Activated B cell treated with CpG ODN at 0.5 μM for 24 hours (primary cell): ENCODE data around the gene GNB4. TPM values are rescaled to one million over a fixed set of nuclear protein-coding genes. Genes with fewer than 3 reads are reported as not detected.

ENCODE experiments used
- ATAC-seq: fragments of 200-7000 bp; cut with Tn5 transposase; one replicate; pipeline ENCODE4 v1.10.0; 2021; ENCODE audit warnings: low read depth, mild to moderate bottlenecking, moderate library complexity
- CTCF ChIA-PET: fragments of 350-600 bp; sonication (Branson Sonifier 250); formaldehyde crosslinking; loops from one replicate; lab custom pipeline; 2021; ENCODE audit warnings: antibody characterized with exemption; lab: Charles Lee
- POLR2A ChIA-PET: fragments of 350-600 bp; sonication (Branson Sonifier 250); formaldehyde crosslinking; loops from one replicate; lab custom pipeline; 2021; ENCODE audit warnings: antibody characterized with exemption; lab: Charles Lee
- DNase-seq: peaks from one replicate; pipeline ENCODE4 v3.0.0; 2022
- H3K27ac Mint-ChIP-seq: one replicate; pipeline ENCODE4 v1.8.0; 2020; ENCODE audit warnings: mixed read lengths
- H3K27me3 Mint-ChIP-seq: one replicate; pipeline ENCODE4 v1.8.0; 2021; ENCODE audit warnings: mixed read lengths
- H3K36me3 Mint-ChIP-seq: one replicate; pipeline ENCODE4 v1.8.0; 2021; ENCODE audit warnings: low read depth, mixed read lengths
- H3K4me1 Mint-ChIP-seq: one replicate; pipeline ENCODE4 v1.8.0; 2021; ENCODE audit warnings: mixed read lengths
- H3K4me3 Mint-ChIP-seq: one replicate; pipeline ENCODE4 v1.8.0; 2020; ENCODE audit warnings: mild to moderate bottlenecking, mixed read lengths
- H3K9me3 Mint-ChIP-seq: one replicate; pipeline ENCODE4 v1.8.0; 2020; ENCODE audit warnings: mixed read lengths
- intact Hi-C: fragments of 100-400 bp; cut with micrococcal nuclease; formaldehyde crosslinking; loops from one replicate; pipeline ENCODE4 v1.15.1; 2024
- total RNA-seq: library from RNA; stranded (reverse); gene quantifications from 2 replicates; pipeline ENCODE4 v1.2.3, GENCODE V29; 2022
- TF ChIP-seq, protein P1 (sequence below): fragments of 200-600 bp; IDR thresholded peaks from one replicate; pipeline ENCODE4 v1.8.0; 2022; ENCODE audit warnings: antibody characterized with exemption, mild to moderate bottlenecking

GNB4 gene
- total RNA-seq, 1 donor from 2014 or later, result 22.7 TPM

DNA sequence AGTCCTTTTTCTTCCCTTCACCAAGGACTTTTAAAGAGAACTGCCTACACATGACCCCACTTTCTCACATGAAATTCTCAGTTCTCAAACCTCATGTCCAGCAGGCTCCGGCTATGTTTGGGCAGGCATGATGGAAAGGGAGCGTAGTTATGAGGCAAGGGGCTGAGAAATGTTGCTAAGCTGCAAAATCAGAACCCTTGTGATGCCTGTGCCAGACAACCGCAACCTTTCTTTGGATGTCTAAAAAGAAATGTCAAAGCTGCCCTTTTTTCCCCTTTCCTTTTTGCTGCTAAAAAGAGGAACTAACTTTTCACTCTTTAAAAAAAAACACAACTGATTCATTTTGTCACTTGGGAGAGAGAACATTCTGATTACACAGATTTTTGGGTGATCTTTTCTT, 19.2 kb downstream of the GNB4 start:
- peak overlapping the region; percentile 75 for H3K27ac Mint-ChIP-seq
- peak; percentile 19 for DNase-seq
- peaks cover 5% of the 10 kb centered on the region for H3K36me3 Mint-ChIP-seq
- ChIA-PET POLR2A (interaction anchor here (1.0 to 1.2 kb wide), 3 partner anchors 19 to 84 kb away, joined by 3 to 6 read pairs (median 3); partner anchors contain the start of gene GNB4), CTCF (interaction anchor here (1.4 kb wide), 1 partner anchor 15 kb away, joined by 4 read pairs; no protein-coding TSS in a partner anchor)
- peak overlapping the region; percentile 44 for H3K4me3 Mint-ChIP-seq
- no peaks in the 10 kb centered on the region for H3K27me3 Mint-ChIP-seq
- intact Hi-C loops, result loop anchor here (2.0 to 10.0 kb wide), 3 partner anchors 19 to 357 kb away; partner anchors contain the start of genes GNB4, ZMAT3 and ZNF639
- peak; percentile 70 for ATAC-seq
- peaks cover 59% of the 10 kb centered on the region for H3K4me1 Mint-ChIP-seq
- no peaks in the 10 kb centered on the region for H3K9me3 Mint-ChIP-seq
- TF ChIP-seq, protein P1, sequence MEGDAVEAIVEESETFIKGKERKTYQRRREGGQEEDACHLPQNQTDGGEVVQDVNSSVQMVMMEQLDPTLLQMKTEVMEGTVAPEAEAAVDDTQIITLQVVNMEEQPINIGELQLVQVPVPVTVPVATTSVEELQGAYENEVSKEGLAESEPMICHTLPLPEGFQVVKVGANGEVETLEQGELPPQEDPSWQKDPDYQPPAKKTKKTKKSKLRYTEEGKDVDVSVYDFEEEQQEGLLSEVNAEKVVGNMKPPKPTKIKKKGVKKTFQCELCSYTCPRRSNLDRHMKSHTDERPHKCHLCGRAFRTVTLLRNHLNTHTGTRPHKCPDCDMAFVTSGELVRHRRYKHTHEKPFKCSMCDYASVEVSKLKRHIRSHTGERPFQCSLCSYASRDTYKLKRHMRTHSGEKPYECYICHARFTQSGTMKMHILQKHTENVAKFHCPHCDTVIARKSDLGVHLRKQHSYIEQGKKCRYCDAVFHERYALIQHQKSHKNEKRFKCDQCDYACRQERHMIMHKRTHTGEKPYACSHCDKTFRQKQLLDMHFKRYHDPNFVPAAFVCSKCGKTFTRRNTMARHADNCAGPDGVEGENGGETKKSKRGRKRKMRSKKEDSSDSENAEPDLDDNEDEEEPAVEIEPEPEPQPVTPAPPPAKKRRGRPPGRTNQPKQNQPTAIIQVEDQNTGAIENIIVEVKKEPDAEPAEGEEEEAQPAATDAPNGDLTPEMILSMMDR, result no peak

DNA sequence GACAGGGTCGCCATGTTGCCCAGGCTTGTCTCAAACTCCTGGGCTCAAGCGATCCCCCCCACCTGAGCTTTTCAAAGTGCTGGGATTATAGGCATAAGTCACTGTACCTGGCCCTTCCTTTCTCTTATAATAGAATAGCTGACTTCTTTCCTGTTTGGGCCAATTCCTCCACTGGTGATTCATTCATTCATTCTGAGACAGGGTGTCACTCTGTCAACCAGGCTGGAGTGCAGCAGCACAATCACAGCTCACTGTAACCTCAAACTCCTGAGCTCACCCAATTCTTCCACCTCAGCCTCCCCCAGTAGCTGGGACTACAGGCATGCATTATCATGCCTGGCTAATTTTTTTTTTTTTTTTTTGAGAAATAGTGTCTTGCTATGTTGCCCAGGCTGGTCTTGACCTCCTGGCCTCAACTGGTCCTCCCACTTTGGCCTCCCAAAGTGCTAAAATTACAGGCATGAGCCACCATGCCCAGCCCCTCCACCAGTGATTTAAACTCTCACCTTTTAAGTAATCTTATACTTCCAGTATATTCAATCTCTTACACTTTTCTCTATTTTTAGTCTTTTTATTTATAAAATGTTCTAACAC, 20.9 kb downstream of the GNB4 start:
- ATAC-seq, result no peak
- no peaks in the 10 kb centered on the region for H3K9me3 Mint-ChIP-seq
- ChIA-PET CTCF (interaction anchor here (0.8 to 1.6 kb wide), 2 partner anchors 9 to 128 kb away, joined by 5 read pairs; no protein-coding TSS in a partner anchor), POLR2A (interaction anchor here (0.6 to 1.7 kb wide), 2 partner anchors 8 to 21 kb away, joined by 3 to 7 read pairs; partner anchors contain the start of gene GNB4)
- peaks cover 13% of the 10 kb centered on the region for H3K36me3 Mint-ChIP-seq
- H3K4me3 Mint-ChIP-seq, result no peak overlapping the region
- H3K4me1 Mint-ChIP-seq, result peaks cover 50% of the 10 kb centered on the region
- intact Hi-C loops, result loop anchor here (5.0 to 10.0 kb wide), 2 partner anchors 108 to 356 kb away; partner anchors contain the start of genes ZMAT3 and ZNF639
- no peak for DNase-seq
- TF ChIP-seq, protein P1, result no peak
- no peaks in the 10 kb centered on the region for H3K27me3 Mint-ChIP-seq
- no peak overlapping the region for H3K27ac Mint-ChIP-seq

DNA sequence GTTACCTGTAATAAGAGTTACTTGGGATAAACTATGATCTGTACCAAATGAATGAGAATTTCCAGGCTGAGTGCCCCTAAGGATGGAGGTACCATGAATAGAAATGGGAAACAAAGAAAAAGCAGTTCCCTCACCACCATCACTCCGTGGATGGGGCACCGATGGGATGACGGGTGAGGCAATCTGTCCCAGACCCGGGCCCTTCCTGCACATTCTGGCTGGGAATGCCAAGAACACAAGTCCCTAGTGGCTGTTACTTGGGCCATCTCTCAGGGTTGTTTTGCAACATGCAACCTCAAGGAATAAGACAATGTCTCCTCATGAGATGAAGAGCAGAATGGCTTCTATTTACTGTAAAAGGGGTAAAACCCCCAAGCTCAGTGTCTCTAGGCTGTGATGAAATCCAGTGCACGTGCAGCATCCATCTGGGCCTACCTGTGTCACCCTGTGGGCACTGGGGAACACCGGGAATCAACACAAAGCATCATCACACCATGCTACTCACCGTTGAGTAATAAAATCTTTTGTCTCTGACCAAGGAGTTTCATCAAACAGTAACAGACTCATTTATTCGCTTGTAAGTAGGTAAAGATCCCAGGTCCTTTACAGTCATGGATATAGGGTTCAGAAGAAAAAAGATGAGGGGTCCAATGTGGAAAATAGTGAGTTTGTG, 22.3 kb downstream of the GNB4 start:
- CTCF ChIA-PET, result no interaction called here
- H3K4me1 Mint-ChIP-seq, result peaks cover 43% of the 10 kb centered on the region
- no peaks in the 10 kb centered on the region for H3K9me3 Mint-ChIP-seq

DNA sequence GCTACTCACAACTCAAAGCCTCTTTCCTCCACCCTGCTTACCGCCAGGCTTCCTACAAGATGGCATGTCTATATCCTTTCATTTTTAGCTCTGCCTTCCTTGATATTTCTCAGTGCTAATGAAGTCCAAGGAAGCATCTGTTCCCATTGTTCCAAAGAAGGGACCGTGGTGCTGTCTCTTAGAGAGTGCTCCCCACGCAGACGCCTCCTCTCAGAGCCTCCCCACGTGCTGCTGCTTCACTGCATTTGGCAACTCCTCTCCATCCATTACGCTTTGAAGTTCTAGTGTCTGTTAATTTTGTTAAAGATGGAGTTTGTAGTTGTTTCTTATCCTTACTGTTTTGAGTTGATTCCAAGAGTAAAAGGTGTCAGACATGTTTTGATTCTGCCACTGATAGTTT, 26.2 kb downstream of the GNB4 start:
- ChIA-PET CTCF (interaction anchor here (1.5 kb wide), 1 partner anchor 133 kb away, joined by 6 read pairs; no protein-coding TSS in a partner anchor), POLR2A (no interaction called here)
- no peak overlapping the region for H3K4me3 Mint-ChIP-seq
- intact Hi-C loops, result no loop called here
- no peaks in the 10 kb centered on the region for H3K9me3 Mint-ChIP-seq
- H3K27me3 Mint-ChIP-seq, result no peaks in the 10 kb centered on the region
- peaks cover 12% of the 10 kb centered on the region for H3K4me1 Mint-ChIP-seq
- TF ChIP-seq, protein P1, result no peak
- DNase-seq, result no peak
- H3K36me3 Mint-ChIP-seq, result peaks cover 44% of the 10 kb centered on the region
- ATAC-seq, result no peak
- no peak overlapping the region for H3K27ac Mint-ChIP-seq

More for the DNA sequence above, 22.3 kb downstream of the GNB4 start:
- H3K4me3 Mint-ChIP-seq, result no peak overlapping the region
- TF ChIP-seq, protein P1, result no peak
- DNase-seq (no peak), ATAC-seq (no peak)
- intact Hi-C loops, result loop anchor here (1.0 kb wide), 1 partner anchor 10 kb away; no protein-coding TSS in a partner anchor
- H3K36me3 Mint-ChIP-seq, result peaks cover 27% of the 10 kb centered on the region
- H3K27ac Mint-ChIP-seq, result no peak overlapping the region
- POLR2A ChIA-PET, result interaction anchor here (1.7 kb wide), 1 partner anchor 10 kb away, joined by 7 read pairs; no protein-coding TSS in a partner anchor
- no peaks in the 10 kb centered on the region for H3K27me3 Mint-ChIP-seq
